Measurements from ENCODE around the gene ACVRL1. TPM values are rescaled to one million over a fixed set of nuclear protein-coding genes. Genes with fewer than 3 reads are reported as not detected.

ACVRL1 gene
- total and polyA plus RNA-seq, 9 of the 15 experiments (the other 6 are each of a cell fraction or from before 2014, with no cell fraction given): 0.07 to 1.4 (median 0.30) TPM

GRCh38 chr12:51886021-51886710, 21.1 kb upstream of the ACVRL1 start (continued):
- TF ChIP-seq ZC3H8 (IDR thresholded peaks at IDR 0.05) (no peak), PYGO2 (tag; IDR thresholded peaks at IDR 0.05) (no peak), GABPA (tag; conservative IDR thresholded peaks at IDR 0.05; ENCODE audit: low read depth) (peak; percentile 66), CBX8 (IDR thresholded peaks at IDR 0.05; ENCODE audit: borderline replicate concordance, extremely low read depth, low read depth, low read length, poor library complexity, severe bottlenecking) (no peak), RUNX1 (IDR thresholded peaks at IDR 0.05; ENCODE audit: low read depth) (no peak), NR2C2 (CRISPR knock-in tag; IDR thresholded peaks at IDR 0.05) (no peak), NR2C2 (tag; IDR thresholded peaks at IDR 0.05) (peak; percentile 80), BRF2 (IDR thresholded peaks at IDR 0.05; ENCODE audit: borderline replicate concordance, insufficient read depth, insufficient read length) (no peak), POLR2B (IDR thresholded peaks at IDR 0.05; ENCODE audit: low read depth, partially characterized antibody) (no peak), ESRRB (CRISPR knock-in tag; IDR thresholded peaks at IDR 0.05; ENCODE audit: borderline replicate concordance) (no peak), TBL1XR1 (IDR thresholded peaks at IDR 0.05; ENCODE audit: low read length in 2 of 2) (no peak), SMAD4 (CRISPR knock-in tag; conservative IDR thresholded peaks at IDR 0.05) (no peak; the same call in 1 of the 2 replicates), GABPB2 (CRISPR knock-in tag; conservative IDR thresholded peaks at IDR 0.05) (no peak), ZNF431 (CRISPR knock-in tag; IDR thresholded peaks at IDR 0.05) (no peak), ZNF584 (CRISPR knock-in tag; IDR thresholded peaks at IDR 0.05; ENCODE audit: low read depth) (peak; percentile 74; the same call in 1 of the 2 replicates), GTF2F1 (IDR thresholded peaks at IDR 0.05; ENCODE audit: low read depth, low read length) (no peak), BRD9 (IDR thresholded peaks at IDR 0.05; ENCODE audit: low read depth, partially characterized antibody) (no peak), CREM (IDR thresholded peaks at IDR 0.05; ENCODE audit: low read depth) (peak; percentile 63; the same call in 1 of the 2 replicates), ZNF583 (CRISPR knock-in tag; IDR thresholded peaks at IDR 0.05) (peak; percentile 73; the same call in 1 of the 2 replicates), JUN (IDR thresholded peaks at IDR 0.05; ENCODE audit: borderline replicate concordance, low read depth, low read length) (peak; percentile 63; the same call in 1 of the 2 replicates), JUN (CRISPR knock-in tag; IDR thresholded peaks at IDR 0.05; ENCODE audit: borderline replicate concordance) (no peak), BACH1 (tag; IDR thresholded peaks at IDR 0.05) (no peak), ZBTB17 (CRISPR knock-in tag; IDR thresholded peaks at IDR 0.05) (no peak), SP2 (IDR thresholded peaks at IDR 0.05; ENCODE audit: extremely low read depth, low read depth, low read length, poor library complexity, severe bottlenecking) (no peak), ZNF766 (CRISPR knock-in tag; conservative IDR thresholded peaks at IDR 0.05) (peak; percentile 18; the same call in 1 of the 2 replicates), CEBPG (CRISPR knock-in tag; IDR thresholded peaks at IDR 0.05) (0 out of 2 replicates have a peak, but pooled peaks have one; percentile 32), CEBPG (tag; conservative IDR thresholded peaks at IDR 0.05 in 1 of 2, IDR thresholded peaks at IDR 0.05 in 1 of 2) (peak; percentile 68 to 84), PTRF (tag; IDR thresholded peaks at IDR 0.05) (no peak)
